GM12878 (cell line): ENCODE data around the gene DCPS. TPM values are rescaled to one million over a fixed set of nuclear protein-coding genes. Genes with fewer than 3 reads are reported as not detected.

Experiments
- CEBPZ ChIP-seq: fragments of 150-350 bp; IDR thresholded peaks from 2 replicates; pipeline ENCODE4 v1.6.1; 2016; ENCODE audit warnings: low read depth, low read length
- DPF2 ChIP-seq: fragments of 450-650 bp; IDR thresholded peaks from 2 replicates; pipeline ENCODE4 v1.6.1; 2017; ENCODE audit warnings: mild to moderate bottlenecking
- STAT1 ChIP-seq: fragments of 450-650 bp; conservative IDR thresholded peaks from 2 replicates; pipeline ENCODE4 v1.6.1; 2014; ENCODE audit warnings: antibody characterized with exemption, mild to moderate bottlenecking
- ZNF687 ChIP-seq: fragments of 450-650 bp; IDR thresholded peaks from 2 replicates; pipeline ENCODE4 v1.6.1; 2017; ENCODE audit warnings: mild to moderate bottlenecking, moderate library complexity
- polyA plus RNA-seq, 11 experiments: library from polyadenylated mRNA; depleted of rRNA in 4 of 11; unstranded in 6 of 11; stranded (reverse) in 5 of 11; fragments of >200 nt; fragmentation: Nextera tagmentation in 4 of 11; fragmentation: Illumina TruSeq in 1 of 11; extraction: Ambion mirVana in 4 of 11; extraction: Trizol in 1 of 11; gene quantifications; 1 replicate in 1 of 11; 2 replicates in 10 of 11; pipeline versions ENCODE4 v1.2.1 to v1.2.3, GENCODE V29; 2011 to 2016; ENCODE audit warnings: inconsistent platforms in 2 of 11, missing spikeins in 2 of 11, low read depth in 1 of 11
- total RNA-seq, 4 experiments: library from RNA; depleted of rRNA in 3 of 4; stranded (reverse); fragments of >200 nt in 3 of 4; fragmentation: Illumina TruSeq in 1 of 4; extraction: Trizol in 1 of 4; gene quantifications; 2 replicates each; pipeline versions ENCODE4 v1.2.1 to v1.2.3, GENCODE V29; 2013 to 2021

Gene DCPS
- total and polyA plus RNA-seq, 10 of the 15 experiments (the other 5 are each of a cell fraction or from before 2014, with no cell fraction given) = 23.5 to 101 (median 67.4) TPM

GRCh38 chr11:126344141-126345080 is 40.6 kb downstream of the DCPS start (continued):
- TF ChIP-seq ZNF687 = no peak
- no peak for TF ChIP-seq STAT1
- no peak for TF ChIP-seq DPF2
- no peak for TF ChIP-seq CEBPZ
- TF ChIP-seq, all 136 proteins: peak for 0
